Brain pericyte (primary cell): ENCODE measurements around the gene MACROH2A1.

ENCODE experiments used
- DNase-seq: peaks from one replicate; pipeline ENCODE4 v3.0.0-alpha.2; 2012; ENCODE audit warnings: low read depth, low spot score

MACROH2A1 gene

DNA sequence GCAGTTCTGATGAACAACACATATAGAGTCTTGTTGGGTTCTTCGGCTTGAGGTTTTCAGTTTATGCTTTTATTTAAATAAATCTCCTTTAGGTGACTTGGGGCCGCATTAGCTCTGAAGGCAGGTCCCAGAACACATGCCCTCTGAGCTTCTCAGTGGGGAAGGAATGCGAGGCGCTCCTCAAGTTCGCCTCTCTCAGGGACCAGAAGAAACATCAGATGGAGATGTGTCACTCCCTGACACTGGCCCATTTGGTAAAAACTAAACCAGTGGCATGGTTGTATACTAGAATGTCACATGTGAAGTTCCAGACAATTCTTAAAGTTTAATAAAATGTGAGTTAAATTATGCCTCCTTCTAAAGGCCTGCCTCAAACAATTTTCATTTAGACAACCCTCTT, 1.9 kb downstream of the MACROH2A1 start:
- DNase-seq: no peak

DNA sequence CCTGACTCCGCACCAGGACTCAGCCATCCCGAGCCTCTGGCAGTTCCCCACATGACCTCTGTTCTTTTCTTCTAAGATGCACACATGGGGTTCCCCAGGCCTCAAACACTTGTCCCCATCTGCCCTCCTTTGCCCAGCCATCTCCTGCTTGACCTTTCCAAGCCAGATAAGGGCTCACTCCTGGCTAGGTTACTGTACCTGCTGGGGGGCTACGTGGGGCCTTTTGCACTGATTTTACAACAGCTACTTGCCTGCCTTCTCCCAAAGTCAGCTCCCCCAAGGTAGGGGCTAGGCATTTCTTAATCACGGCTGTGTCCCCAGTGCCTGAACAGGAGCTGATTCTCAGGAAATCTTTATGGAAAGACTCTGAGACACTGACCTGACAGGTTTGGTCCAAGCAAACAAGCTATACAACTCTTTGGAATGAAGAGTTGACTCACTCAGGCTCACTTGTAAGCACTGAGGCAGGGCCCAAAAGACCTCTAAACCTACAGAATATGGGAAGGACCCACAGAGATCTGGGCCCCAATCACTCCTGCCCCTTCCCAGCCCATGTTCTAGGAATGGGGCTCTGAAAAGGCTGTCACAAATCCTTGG, 2.5 kb downstream of the MACROH2A1 start:
- DNase-seq: no peak

DNA sequence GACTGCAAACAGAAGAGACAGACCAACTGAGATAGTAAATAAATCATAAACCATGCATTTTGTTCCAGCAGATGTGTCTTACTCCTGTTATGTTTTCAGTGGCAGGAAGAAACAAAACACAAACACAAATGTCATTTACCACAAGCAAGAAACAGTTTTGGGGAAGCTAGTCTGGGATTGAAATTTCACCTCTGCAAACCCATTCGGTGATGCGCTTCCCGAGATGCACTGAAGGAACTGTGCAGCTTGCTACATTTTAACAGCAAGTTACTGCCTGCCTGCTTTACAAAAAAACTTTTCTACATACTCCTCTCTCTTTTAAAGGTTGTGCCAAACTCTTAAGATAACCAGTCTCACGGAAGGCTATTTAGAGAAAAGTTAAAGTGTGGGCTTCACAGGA, 3.2 kb downstream of the MACROH2A1 start:
- no peak for DNase-seq

DNA sequence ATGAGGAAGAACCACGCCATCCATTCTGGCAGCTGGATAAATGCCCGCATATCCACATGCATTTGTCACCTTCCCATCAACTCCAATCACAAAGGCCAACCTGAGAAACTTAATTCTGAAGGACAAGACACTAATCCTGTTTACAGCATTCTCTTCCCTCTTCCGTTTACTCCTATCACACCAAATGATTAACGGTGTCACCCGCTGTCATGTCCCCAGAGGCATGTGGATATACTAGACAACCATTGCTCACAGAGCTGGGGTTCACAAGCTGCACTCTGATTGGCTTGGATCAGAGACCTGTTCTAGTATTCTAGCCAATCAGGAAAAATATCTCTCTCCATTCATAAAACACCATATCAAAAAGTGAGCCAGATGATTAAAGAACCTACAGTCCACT, 3.6 kb downstream of the MACROH2A1 start:
- DNase-seq: no peak

DNA sequence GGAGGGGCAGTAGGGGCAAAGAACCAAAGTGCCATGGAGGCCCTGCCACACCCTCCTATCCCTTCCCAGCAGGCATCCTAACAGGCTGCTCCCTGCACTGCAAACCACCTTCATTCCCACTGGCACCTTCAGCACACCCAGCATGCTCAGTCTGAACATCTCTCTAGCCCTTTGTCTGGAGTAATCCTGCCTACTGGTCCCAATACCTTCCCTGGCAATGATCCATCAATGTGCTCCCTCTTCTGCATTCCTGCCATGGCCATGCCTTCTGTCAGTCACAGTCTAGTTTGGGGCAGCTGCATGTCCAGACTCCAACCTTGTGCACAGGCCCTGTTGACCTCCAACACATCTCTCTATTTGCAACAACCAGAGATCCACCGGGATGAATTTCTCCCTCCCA, 4.9 kb downstream of the MACROH2A1 start:
- DNase-seq: no peak

DNA sequence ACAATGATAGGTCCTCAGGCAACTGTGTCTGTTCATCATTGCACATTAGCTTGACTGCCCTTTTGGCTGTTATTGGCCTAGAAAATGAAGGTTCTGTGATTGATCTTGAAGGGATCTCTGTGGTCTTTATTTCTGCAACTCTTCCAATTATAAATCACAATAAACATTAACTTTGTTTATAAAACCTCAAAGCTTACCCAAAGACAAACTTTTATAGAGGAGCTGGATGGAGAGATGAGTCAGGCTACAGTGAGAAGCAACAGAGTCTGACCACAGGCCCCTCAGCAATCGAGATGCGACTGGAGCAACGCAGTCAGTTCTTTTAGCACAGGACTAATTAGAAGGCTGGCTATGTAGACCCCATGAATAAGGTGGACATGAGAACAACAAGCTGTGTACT, 5.3 kb downstream of the MACROH2A1 start:
- DNase-seq: no peak

DNA sequence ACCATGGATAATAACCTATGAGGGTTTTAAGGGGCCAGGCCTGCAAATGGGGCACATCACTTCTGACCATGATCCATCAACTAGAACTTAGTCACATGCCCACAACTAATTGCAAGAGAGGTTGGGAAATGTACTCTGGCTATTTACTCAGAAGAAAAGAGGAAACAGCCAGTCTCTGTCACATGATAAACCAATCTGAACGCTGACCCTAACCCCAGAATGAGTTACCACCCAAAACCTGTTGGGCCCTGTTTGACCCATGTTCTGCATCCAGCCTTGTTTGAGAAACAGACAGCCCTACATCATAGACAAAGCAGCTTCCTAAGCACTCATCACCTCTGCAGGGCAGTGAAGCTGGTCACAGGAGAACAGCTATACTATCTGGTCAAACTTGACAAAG, 5.8 kb downstream of the MACROH2A1 start:
- no peak for DNase-seq

DNA sequence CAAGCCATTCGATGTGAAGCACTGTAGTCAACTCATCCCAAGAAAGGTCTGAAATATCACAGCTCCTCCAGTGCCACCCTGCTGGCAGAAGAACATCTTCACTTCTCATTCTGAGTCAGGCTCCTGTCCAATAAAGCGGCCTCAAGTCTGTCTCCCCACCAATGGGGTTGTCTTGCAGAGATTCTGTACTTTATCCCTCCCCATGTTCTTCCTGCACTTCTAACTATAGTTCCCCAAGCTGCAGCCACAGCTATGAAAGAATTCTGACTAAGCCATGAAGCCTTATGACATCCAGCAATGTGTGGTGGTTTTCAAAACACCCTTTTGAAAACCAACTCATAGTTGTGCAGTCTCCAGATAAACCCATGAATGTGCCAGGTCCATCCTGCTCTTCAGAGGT, 6.8 kb downstream of the MACROH2A1 start:
- DNase-seq: no peak

DNA sequence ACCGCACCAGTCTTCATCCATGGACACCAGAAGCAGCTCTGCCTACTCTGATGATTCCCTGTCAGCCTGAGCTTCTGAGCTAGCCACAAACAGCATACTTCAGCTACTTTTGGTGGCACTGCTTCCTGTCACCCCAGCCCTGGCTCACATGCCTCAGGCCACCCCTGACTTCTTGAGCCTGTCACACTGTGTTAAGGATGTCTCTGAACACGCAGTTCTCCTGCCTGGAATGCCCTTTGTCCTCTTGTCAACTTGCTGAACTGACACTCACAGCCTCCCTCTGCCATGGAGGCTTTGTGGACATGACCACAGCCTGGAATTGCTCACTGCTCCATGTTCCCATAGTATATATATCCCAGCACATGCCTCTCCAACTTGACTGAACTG, 7.2 kb downstream of the MACROH2A1 start:
- no peak for DNase-seq

DNA sequence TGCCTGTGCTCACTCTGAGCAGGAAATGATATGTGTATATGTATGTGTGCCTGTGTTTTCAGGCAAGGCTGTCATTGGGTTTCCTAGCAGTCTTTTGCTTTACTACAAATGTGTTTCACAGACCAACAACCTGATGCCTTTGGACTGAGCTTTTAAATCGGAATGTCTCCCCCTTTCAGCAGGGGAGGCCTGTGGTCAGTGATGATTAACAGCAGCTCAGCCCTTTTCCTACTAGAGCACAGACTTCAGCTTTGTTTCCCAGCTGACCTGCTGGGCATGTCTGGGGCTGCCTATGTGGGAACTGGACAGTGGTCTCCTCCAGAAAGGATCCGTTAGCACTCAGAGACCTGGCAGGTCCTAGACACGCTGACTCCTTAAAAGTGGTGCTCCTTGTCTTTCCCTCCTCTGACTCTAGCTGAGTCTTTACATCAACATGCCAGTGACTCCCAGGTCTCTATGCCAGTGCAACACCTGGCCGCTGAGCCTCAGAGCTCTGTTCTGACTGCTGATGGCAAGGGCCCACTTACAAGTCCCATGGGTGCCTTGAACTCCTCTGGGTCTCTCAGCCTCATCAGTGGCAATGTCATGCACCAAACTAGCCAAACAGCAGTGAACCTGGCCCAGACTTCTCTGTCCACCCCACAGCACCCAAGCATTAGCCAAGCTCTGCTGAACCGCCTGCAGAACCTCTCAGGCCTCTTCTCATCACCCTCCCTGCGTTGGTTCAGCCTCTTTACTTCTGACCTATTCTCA, 7.7 kb downstream of the MACROH2A1 start:
- no peak for DNase-seq

DNA sequence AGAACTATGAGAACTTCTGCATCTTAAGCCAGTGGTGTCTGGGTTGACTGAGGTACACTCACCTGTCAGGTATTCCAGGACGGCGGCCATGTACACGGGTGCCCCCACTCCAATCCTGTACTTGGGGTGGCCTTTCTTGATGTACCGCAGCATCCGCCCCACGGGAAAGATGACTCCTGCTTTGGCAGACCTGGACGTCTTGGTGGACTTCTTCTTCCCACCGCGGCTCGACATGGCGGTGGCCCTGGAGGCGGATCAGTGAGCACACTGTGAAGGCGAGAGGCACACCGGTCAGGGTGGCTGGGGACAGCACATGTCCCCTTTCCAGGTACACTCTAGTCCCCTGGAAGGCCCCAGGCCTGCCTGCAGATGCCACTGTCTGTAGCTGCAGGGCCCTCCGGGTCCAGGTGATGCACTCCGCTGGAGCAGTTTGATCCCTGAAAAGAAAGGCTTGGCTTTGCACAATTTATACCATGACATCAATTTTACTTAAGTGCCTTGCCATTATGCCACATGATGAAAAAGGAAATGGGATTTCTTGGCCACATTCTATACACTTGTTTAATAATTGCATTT, 10.1 kb downstream of the MACROH2A1 start:
- no peak for DNase-seq

DNA sequence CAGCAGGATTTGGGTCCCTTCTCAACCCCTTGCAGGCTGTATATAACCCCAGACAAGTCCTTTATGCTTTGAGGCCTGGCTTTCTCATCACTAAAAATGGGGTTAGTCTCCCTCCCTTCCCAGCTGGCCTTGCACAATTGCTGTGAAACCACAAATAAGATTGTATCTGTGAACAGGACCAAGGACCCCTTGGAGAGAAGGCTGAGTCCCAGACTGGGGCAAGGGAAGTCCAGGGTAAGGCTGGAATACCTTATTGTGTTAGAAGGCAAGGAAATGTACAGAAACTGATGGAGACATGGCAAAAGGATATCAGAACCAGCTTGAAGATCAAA, 11.4 kb downstream of the MACROH2A1 start:
- DNase-seq: no peak

DNA sequence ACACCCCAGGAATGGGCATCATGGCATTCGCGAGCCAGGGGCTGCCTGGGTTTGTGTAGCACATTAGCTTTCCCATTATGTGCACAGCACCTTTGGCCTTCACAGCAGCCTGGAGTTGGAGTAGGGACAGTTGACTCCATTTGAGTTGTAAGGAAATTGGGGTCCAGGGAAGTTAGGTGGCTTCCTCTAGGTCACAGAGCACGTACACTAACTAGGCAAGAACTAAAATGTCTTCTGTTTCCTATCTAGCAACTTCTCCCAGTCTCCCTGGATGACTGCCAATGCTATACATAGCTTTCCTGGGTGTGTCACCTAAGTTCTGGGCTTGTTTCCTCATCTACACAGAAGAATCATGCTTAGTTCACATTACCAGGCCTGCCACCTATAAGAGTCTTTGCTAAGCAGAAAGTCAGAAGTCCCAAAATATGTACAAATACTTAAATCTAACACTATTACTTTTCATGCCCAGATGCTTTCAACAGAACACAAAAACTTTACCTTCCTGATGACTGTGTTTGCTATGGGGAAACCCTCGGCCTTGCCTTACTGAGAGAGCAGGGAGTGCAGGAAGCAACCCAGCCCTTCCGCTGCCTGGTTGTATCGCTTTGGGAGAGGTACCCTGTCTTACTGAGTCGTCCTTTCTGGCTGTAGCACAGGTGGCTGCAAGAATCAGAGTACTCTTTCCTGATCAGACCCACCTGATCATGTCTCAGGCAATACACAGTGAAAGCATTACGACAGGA, 12.0 kb downstream of the MACROH2A1 start:
- no peak for DNase-seq

DNA sequence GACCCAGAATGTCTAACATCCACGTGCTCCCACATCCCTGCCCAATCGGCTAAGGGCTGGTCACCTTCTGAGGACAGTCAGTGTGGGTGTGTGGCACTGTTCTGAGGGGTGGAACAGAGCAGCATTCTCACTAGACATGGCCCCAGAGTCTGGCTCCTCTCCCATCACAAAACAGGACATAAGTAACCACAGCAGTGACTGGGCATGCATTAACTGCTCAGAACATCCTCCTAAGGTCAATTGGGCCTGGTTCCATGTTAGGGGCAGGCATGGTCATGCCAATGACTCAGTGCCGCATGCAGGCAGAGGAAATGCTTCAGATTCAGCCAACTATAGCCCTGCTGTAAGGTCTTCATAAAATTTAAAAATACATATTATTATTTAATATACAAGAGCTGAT, 12.9 kb downstream of the MACROH2A1 start:
- no peak for DNase-seq

DNA sequence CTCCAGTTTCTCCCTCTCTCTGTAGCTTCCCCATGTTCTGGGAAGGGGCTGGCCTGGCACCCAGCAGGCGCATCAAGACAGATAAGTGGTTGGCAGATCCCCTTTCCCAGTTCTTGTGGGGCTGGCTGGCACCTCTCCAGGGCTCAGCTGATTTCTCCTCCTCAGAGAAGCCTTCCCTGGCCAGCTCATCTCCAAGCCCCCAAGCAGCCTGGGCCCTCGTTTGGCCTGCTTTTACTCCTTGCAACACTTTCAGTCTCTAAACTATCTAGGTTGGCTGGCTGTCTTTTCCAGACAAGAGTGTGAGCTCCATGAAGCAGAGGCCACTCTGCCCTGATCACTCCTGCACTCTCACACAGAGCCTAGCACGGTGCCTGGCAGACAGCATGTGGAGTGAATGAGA, 13.5 kb downstream of the MACROH2A1 start:
- no peak for DNase-seq

DNA sequence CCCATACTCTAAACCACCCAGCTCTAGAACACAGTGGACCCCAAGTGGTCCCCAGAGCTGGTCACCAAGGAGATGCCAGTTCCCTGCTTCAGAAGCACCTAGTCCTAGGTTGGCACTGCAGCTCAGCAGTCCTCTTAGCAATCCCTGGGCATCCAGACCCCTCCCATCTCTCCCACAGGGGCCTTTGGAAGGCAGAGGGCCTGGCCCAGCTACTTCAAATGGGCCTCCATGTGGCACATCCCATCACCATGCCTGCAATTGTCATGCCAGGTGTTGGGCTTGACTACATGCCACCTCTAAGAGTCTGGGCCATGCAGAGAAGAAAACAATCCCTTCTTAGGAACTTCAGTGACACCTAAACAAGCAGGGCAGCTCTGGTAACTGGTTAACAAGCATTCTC, 14.1 kb downstream of the MACROH2A1 start:
- no peak for DNase-seq

DNA sequence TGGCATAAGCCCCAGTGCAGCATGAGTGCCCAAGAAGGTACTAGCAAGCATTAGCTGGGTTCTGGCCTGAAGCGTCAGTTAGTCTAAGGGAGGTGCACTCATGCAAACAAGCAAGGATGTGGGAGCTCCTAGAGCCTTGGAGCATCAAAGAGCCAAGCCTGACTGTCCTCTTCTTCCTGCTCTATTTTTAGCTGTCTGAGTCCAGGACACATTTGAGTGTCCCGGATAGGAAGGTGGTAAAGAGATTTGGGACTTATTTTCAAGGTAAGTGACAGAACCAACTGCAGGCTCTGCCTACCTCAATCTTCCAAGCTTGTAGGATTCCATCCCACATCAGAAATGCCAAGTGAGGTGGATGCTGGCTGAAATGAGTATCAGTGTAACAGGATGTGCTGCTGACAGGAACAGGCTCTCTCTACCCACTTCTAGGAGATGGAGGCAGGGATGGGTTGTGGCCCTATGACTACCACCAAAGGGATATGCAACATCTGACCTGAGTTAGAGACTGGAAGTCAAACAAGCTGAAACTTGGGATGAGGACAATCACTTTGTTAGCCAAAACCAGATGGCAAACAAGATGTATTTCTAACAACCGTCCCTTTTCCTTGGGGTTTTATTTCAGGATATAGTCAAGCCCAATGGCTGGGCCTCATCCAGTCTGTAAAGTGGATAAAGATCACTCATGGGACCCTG, 15.1 kb downstream of the MACROH2A1 start:
- no peak for DNase-seq

DNA sequence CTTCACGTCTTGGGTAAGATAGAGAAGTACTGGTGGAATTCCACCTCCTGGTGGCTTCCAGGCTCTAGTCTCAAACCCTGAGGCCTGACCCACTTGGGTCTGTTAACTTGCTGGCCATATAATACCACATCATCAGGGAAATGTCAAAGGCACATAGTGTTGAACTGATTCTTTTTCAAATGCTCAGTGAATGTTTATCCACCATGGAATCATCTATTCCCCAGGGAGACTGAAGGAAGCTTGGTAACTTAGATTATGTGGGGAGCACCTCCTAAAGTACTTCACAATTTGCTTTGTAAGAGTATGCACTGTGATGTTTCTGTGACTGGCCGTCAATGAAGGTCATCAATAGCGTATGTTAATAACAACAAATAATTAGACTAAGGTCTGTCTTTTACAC, 16.1 kb downstream of the MACROH2A1 start:
- DNase-seq: no peak

DNA sequence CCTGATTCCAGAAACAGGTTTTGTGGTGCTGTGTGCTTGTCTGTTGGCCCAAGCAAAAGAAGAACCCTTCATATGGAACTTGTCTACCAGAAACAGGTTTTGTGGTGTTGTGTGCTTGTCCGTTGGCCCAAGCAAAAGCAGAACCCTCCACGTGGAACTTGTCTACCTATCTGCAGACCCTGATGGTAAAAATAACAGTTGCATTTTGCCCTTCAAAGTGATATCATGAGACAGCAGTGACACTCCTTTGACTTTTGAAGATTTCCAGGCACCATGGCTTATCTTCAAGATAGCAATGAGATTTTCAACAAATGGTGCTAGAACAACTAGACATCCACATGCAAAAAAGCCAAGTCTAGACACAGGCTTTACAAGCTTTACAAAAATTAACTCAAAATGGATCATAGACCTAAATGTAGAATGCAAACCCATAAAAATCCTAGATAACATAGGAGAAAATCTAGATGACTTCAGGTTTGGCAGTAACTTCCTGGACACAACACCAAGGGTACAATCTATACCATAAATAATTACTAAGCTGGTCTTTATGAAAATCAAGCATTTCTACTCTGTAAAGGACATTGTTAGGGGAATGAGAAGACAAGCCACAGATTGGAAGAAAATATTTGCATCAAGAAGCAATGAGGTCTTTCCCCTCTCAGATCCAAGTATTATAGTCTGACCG, 16.8 kb downstream of the MACROH2A1 start:
- no peak for DNase-seq

DNA sequence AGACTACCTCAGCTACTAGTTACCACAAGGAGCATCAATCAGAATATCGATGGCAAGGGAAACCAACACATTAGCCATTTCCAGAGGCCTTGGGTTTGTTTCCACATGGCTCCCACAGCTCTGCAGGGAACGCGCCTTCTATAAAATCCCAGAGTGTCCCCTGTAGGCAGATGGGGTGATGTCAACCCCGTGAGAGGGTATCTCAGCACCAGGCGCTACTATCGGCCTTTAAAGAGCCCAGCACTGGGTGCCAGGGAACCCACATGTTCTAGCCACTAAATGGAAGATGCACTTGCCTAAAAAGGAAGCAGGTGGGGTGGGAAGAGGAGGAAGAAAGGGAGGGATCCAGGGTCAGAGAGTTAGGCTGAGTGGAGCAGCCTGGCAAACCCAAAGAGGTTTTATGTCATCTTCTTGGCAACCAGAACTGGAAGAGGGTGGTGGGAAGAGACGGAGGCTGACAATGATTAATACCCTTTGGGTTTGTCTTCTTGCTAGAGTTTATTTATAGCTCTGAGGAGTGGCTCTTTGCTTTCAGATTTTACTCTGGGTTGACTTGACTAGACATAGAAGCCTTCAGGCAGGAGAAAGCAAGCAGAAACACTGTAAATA, 19.9 kb downstream of the MACROH2A1 start:
- DNase-seq: no peak
